Activated CD4-positive, alpha-beta T cell treated with anti-CD3 and anti-CD28 coated beads, Interleukin-2, amount 50 U/mL, for 4 hours (primary cell): ENCODE data around the gene NAA60.

Source experiments
- DNase-seq, 2 experiments: peaks; one replicate each; pipeline ENCODE4 v3.0.0-alpha.2; 2020

Gene NAA60

GRCh38 chr16:3511286-3512180, 68.1 kb downstream of the NAA60 start:
- no peak for DNase-seq

- DNase-seq = no peak
These were observed 70.6 kb downstream of the NAA60 start for GRCh38 chr16:3513892-3514583.

- DNase-seq = no peak
These were observed 71.1 kb downstream of the NAA60 start for GRCh38 chr16:3514621-3515020.

GRCh38 chr16:3515897-3516296, 72.4 kb downstream of the NAA60 start:
- no peak for DNase-seq

- no peak for DNase-seq
These were observed 75.0 kb downstream of the NAA60 start for GRCh38 chr16:3518292-3518985.

GRCh38 chr16:3518986-3519348, 75.5 kb downstream of the NAA60 start:
- DNase-seq = no peak

- DNase-seq = no peak
These were observed 76.1 kb downstream of the NAA60 start for GRCh38 chr16:3519581-3519980.

GRCh38 chr16:3520413-3520812, 76.9 kb downstream of the NAA60 start:
- DNase-seq = no peak

- no peak for DNase-seq
These were observed 77.4 kb downstream of the NAA60 start for GRCh38 chr16:3520841-3521240.

- DNase-seq = no peak
These were observed 79.8 kb downstream of the NAA60 start for GRCh38 chr16:3523281-3523680.

- no peak for DNase-seq
These were observed 82.5 kb downstream of the NAA60 start for GRCh38 chr16:3525951-3526350.

- peak; percentile 42 to 48 for DNase-seq
These were observed 83.8 kb downstream of the NAA60 start for GRCh38 chr16:3527216-3527829.

GRCh38 chr16:3528406-3528805, 84.9 kb downstream of the NAA60 start:
- no peak for DNase-seq

- no peak for DNase-seq
These were observed 85.7 kb downstream of the NAA60 start for GRCh38 chr16:3529175-3529574.

- no peak for DNase-seq
These were observed 87.0 kb downstream of the NAA60 start for GRCh38 chr16:3530371-3530914.

- DNase-seq = no peak
These were observed 89.3 kb downstream of the NAA60 start for GRCh38 chr16:3532741-3533140.

GRCh38 chr16:3534126-3534525, 90.6 kb downstream of the NAA60 start:
- no peak for DNase-seq

GRCh38 chr16:3536271-3536731, 92.8 kb downstream of the NAA60 start:
- no peak for DNase-seq
